Activated CD8-positive, alpha-beta memory T cell treated with anti-CD3 and anti-CD28 coated beads for 48 hours (primary cell): ENCODE data around the gene SPRR4.

Source experiments
- DNase-seq, 3 experiments: peaks; one replicate each; pipeline ENCODE4 v3.0.0-alpha.2; 2020; ENCODE audit warnings: low read depth in 2 of 3, low spot score in 2 of 3

The SPRR4 gene

GRCh38 chr1:152970495-152970894 is at the start of gene SPRR4:
SPRR4 (plus strand) TSS chr1:152970648; CDS start chr1:152971891, 1,243 bp downstream.
- DNase-seq = no peak

GRCh38 chr1:152924191-152924590 is 46.3 kb upstream of the SPRR4 start:
- DNase-seq = no peak

- no peak for DNase-seq
These were observed 44.4 kb upstream of the SPRR4 start for GRCh38 chr1:152926091-152926490.

- no peak for DNase-seq
These were observed 41.8 kb upstream of the SPRR4 start for GRCh38 chr1:152928671-152929070.

- no peak for DNase-seq
These were observed 38.2 kb upstream of the SPRR4 start for GRCh38 chr1:152932170-152932811.

- no peak for DNase-seq
These were observed 37.3 kb upstream of the SPRR4 start for GRCh38 chr1:152933196-152933595.

GRCh38 chr1:152940614-152941013 is 29.8 kb upstream of the SPRR4 start:
- no peak for DNase-seq

GRCh38 chr1:152941037-152941711 is 29.3 kb upstream of the SPRR4 start:
- no peak for DNase-seq

GRCh38 chr1:152942161-152942560 is 28.3 kb upstream of the SPRR4 start:
- DNase-seq = no peak

- DNase-seq = no peak
These were observed 24.2 kb upstream of the SPRR4 start for GRCh38 chr1:152946248-152946647.

GRCh38 chr1:152946651-152947256 is 23.7 kb upstream of the SPRR4 start, which contains the start of gene SPRR5:
SPRR5 (plus strand) TSS chr1:152947206; CDS start chr1:152948555, 1,349 bp downstream.
- no peak for DNase-seq

- DNase-seq = no peak
These were observed 18.7 kb upstream of the SPRR4 start for GRCh38 chr1:152951711-152952110.

GRCh38 chr1:152953761-152954160 is 16.7 kb upstream of the SPRR4 start:
- DNase-seq = no peak

GRCh38 chr1:152954436-152954835 is 16.0 kb upstream of the SPRR4 start:
- no peak for DNase-seq

- no peak for DNase-seq
These were observed 12.9 kb upstream of the SPRR4 start for GRCh38 chr1:152957561-152957960.

- DNase-seq = no peak
These were observed 11.2 kb upstream of the SPRR4 start for GRCh38 chr1:152959273-152959672.

- no peak for DNase-seq
These were observed 10.5 kb upstream of the SPRR4 start for GRCh38 chr1:152959801-152960451.

GRCh38 chr1:152960452-152961044 is 9.9 kb upstream of the SPRR4 start:
- no peak for DNase-seq

GRCh38 chr1:152961226-152961891 is 9.1 kb upstream of the SPRR4 start:
- no peak for DNase-seq

GRCh38 chr1:152962876-152963415 is 7.5 kb upstream of the SPRR4 start:
- no peak for DNase-seq

- DNase-seq = no peak
These were observed 5.9 kb upstream of the SPRR4 start for GRCh38 chr1:152964536-152964935.
